MM.1S (cell line): Measurements from ENCODE around the gene TAS1R1.

Source experiments
- CTCF ChIP-seq: fragments of 300-600 bp; sonication (generic); IDR thresholded peaks from 2 replicates; pipeline ENCODE4 v1.5.1; 2016; ENCODE audit warnings: antibody characterized with exemption, low read length, mixed read lengths
- EZH2 ChIP-seq: fragments of 300-600 bp; sonication (generic); optimal IDR thresholded peaks from 2 replicates; pipeline ENCODE3; 2017; ENCODE audit warnings: low read depth, mild to moderate bottlenecking, antibody characterized with exemption, low read length, mixed read lengths

- TF ChIP-seq CTCF (no peak), EZH2 (no peak)
Measured at GRCh38 chr1:6536291-6536690, 18.8 kb upstream of the TAS1R1 start.
